Endothelial cell of umbilical vein (primary cell): ENCODE measurements around the gene KCNQ5. TPM values are rescaled to one million over a fixed set of nuclear protein-coding genes. Genes with fewer than 3 reads are reported as not detected.

Experiments
- BruUV-seq: library from RNA; stranded (reverse); fragments of 400-500 nt; replicated peaks from 2 replicates; lab custom pipeline; 2021; lab: Mats Ljungman, UMichigan
- CTCF ChIA-PET: fragments of 300-600, 350-600 bp; sonication (Branson Sonifier 250); formaldehyde crosslinking; loops from one replicate; lab custom pipeline; 2021; ENCODE audit warnings: antibody characterized with exemption, inconsistent platforms; lab: Charles Lee
- POLR2A ChIA-PET: fragments of 300-600, 350-600 bp; sonication (Branson Sonifier 250); formaldehyde crosslinking; loops from one replicate; lab custom pipeline; 2021; ENCODE audit warnings: antibody characterized with exemption, inconsistent platforms; lab: Charles Lee
- DNase-seq: peaks from one replicate; pipeline ENCODE4 v3.0.0-alpha.2; 2011; ENCODE audit warnings: low read depth, low spot score
- FAIRE-seq: peaks from 2 replicates; lab custom pipeline; 2011; peaks lifted over from hg19 to GRCh38; lab: Jason Lieb, UNC
- H2AFZ ChIP-seq: 2 replicates; pipeline ENCODE4 v1.6.0; 2012; ENCODE audit warnings: low read depth, low read length, control low read depth, inconsistent platforms
- H3K27ac ChIP-seq: 2 replicates; pipeline ENCODE4 v1.5.1; 2011; ENCODE audit warnings: low read depth, mild to moderate bottlenecking, control low read depth, low read length, moderate library complexity; ENCODE audit not compliant: insufficient read depth
- H3K27me3 ChIP-seq, 2 experiments: 2 replicates each; pipeline versions ENCODE4 v1.6.0 to v1.6.1; 2011; ENCODE audit warnings: low read length in 2 of 2, mixed read lengths in 1 of 2; ENCODE audit not compliant: control insufficient read depth in 2 of 2, insufficient read depth in 2 of 2
- H3K36me3 ChIP-seq, 2 experiments: 2 replicates in 1 of 2; 3 replicates in 1 of 2; pipeline ENCODE4 v1.5.1; 2011; ENCODE audit warnings: low read length in 2 of 2, mild to moderate bottlenecking in 1 of 2, moderate library complexity in 1 of 2; ENCODE audit not compliant: control insufficient read depth in 2 of 2, insufficient read depth in 2 of 2; ENCODE audit errors: extremely low read depth in 1 of 2
- H3K4me1 ChIP-seq: 3 replicates; pipeline ENCODE4 v1.5.1; 2011; ENCODE audit warnings: mild to moderate bottlenecking, low read length; ENCODE audit not compliant: control insufficient read depth, insufficient read depth; ENCODE audit errors: extremely low read depth
- H3K4me2 ChIP-seq: 2 replicates; pipeline ENCODE4 v1.6.1; 2011; ENCODE audit warnings: low read length, control low read depth, mixed read lengths; ENCODE audit not compliant: insufficient read depth
- H3K4me3 ChIP-seq, 3 experiments: fragments of 200-600 bp in 1 of 3; sonication (generic), shearing (Covaris generic) in 1 of 3; replicated peaks in 1 of 3; 2 replicates each; pipeline ENCODE4 v1.5.1; 2011 to 2016; ENCODE audit warnings: control low read depth in 3 of 3, low read length in 3 of 3, mild to moderate bottlenecking in 2 of 3, inconsistent platforms in 1 of 3, low read depth in 1 of 3, moderate library complexity in 1 of 3; ENCODE audit not compliant: insufficient read depth in 1 of 3
- H3K79me2 ChIP-seq: 2 replicates; pipeline ENCODE4 v1.6.0; 2012; ENCODE audit warnings: low read length, inconsistent platforms; ENCODE audit not compliant: control insufficient read depth, insufficient read depth
- H3K9ac ChIP-seq: replicated peaks from 2 replicates; pipeline ENCODE3; 2011; ENCODE audit warnings: low read length, control low read depth; ENCODE audit not compliant: insufficient read depth; ENCODE audit errors: extremely low read depth
- H3K9me1 ChIP-seq: replicated peaks from 3 replicates; pipeline ENCODE4 v1.6.0; 2011; ENCODE audit warnings: mild to moderate bottlenecking, low read length; ENCODE audit not compliant: control insufficient read depth, insufficient read depth; ENCODE audit errors: extremely low read depth
- H3K9me3 ChIP-seq: replicated peaks from 2 replicates; pipeline ENCODE4 v1.5.1; 2012; ENCODE audit warnings: low read length, inconsistent platforms; ENCODE audit not compliant: control insufficient read depth, insufficient read depth
- H4K20me1 ChIP-seq: replicated peaks from 2 replicates; pipeline ENCODE3; 2011; ENCODE audit warnings: mild to moderate bottlenecking, low read length; ENCODE audit not compliant: control insufficient read depth, insufficient read depth; ENCODE audit errors: extremely low read depth
- CTCF ChIP-seq, 2 donors: IDR thresholded peaks; 1 replicate in 1 of 2; 2 replicates in 1 of 2; pipeline ENCODE4 v1.5.1; 2011; ENCODE audit warnings: low read length in 2 of 2, mild to moderate bottlenecking in 2 of 2, moderate library complexity in 2 of 2, control low read depth in 1 of 2, inconsistent platforms in 1 of 2, low read depth in 1 of 2; ENCODE audit not compliant: insufficient read depth in 1 of 2; ENCODE audit errors: extremely low read depth in 1 of 2
- MYC ChIP-seq: IDR thresholded peaks from one replicate; pipeline ENCODE4 v1.6.1; 2011; ENCODE audit warnings: mild to moderate bottlenecking, low read depth, low read length
- POLR2A ChIP-seq: IDR thresholded peaks from 2 replicates; pipeline ENCODE4 v1.6.1; 2012; ENCODE audit warnings: low read depth, mild to moderate bottlenecking, control low read depth, low read length
- POLR2AphosphoS5 ChIP-seq: IDR thresholded peaks from 2 replicates; pipeline ENCODE4 v1.6.1; 2012; ENCODE audit warnings: low read depth, mild to moderate bottlenecking, control low read depth, low read length, moderate library complexity; ENCODE audit not compliant: insufficient read depth
- dilution Hi-C: fragments of 300-500 bp; cut with MboI; formaldehyde crosslinking; loops from one replicate; pipeline ENCODE4 v1.15.0; 2019; ENCODE audit warnings: low sequenced_read_pairs; ENCODE audit not compliant: extremely low pct_ligation_motif_present
- intact Hi-C: fragments of 100-400 bp; cut with micrococcal nuclease; formaldehyde crosslinking; loops from one replicate; pipeline ENCODE4 v1.10.0; 2022
- polyA plus RNA-seq, 4 experiments: library from polyadenylated mRNA; depleted of rRNA in 3 of 4; stranded (reverse) in 3 of 4; unstranded in 1 of 4; fragments of >200 nt; gene quantifications; 2 replicates each; pipeline versions ENCODE4 v1.2.1 to v1.2.3, GENCODE V29; 2011 to 2012; ENCODE audit warnings: missing spikeins in 1 of 4
- total RNA-seq: library from RNA; stranded (reverse); gene quantifications from 2 replicates; pipeline ENCODE4 v1.2.3, GENCODE V29; 2021

Gene KCNQ5
- total and polyA plus RNA-seq, 2 donors (not counting 3 experiments of a cell fraction or from before 2014, with no cell fraction given), result 0.22 TPM; not detected in 1

DNA sequence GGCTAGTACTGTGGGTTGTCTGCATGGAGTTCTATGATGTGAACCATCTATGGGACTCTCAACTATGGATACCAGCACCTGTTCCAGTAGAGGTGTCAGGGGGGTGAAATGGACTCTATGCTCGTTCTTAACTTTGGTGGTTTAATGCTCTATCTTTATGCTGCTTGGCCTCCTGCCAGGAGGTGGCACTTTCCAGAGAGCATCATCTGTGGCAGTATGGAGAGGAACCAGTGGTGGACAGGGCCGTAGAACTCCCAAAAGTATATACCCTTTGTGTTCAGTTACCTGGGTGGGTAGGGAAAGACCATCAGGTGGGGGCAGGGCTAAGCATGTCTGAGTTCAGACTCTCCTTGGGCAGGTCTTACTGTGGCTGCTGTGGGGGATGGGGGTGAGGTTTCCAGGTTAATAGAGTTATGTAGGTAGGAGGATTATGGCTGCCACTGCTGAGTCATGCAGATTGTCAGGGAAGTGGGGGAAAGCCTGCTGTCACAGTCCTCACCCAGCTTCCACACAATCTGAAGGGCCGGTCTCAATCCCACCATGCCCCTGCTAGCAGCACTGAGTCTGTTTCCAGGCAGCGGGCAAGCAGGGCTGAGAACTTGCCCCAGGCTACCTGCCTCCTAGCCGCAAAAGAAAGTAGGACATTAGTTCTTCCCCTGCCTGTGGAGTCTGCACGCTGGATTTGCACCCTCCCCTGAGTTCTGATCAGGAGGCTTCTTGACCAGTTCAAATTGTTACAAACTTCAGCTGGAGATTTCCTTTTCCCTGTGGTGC, 284.0 kb downstream of the KCNQ5 start:
- H3K27ac ChIP-seq, result no peak overlapping the region
- dilution Hi-C loops, result no loop called here
- no peak overlapping the region for H3K4me2 ChIP-seq
- CTCF ChIA-PET, result no interaction called here
- H3K36me3 ChIP-seq, result no peaks in the 10 kb centered on the region
- no peak for DNase-seq
- peaks cover 0 to 3% of the 10 kb centered on the region in 2 experiments for H3K27me3 ChIP-seq
- FAIRE-seq, result no peak
- no peaks in the 10 kb centered on the region for H4K20me1 ChIP-seq
- no peak overlapping the region for H3K4me3 ChIP-seq
- H3K9ac ChIP-seq, result no peak overlapping the region
- POLR2A ChIA-PET, result no interaction called here
- no peak overlapping the region for H2AFZ ChIP-seq
- H3K79me2 ChIP-seq, result no peaks in the 10 kb centered on the region
- BruUV-seq, result no TSS peak
- H3K9me1 ChIP-seq, result no peaks in the 10 kb centered on the region
- intact Hi-C loops, result no loop called here
- no peaks in the 10 kb centered on the region for H3K9me3 ChIP-seq
- TF ChIP-seq CTCF (IDR thresholded peaks at IDR 0.05; ENCODE audit: extremely low read depth in 1 of 2, insufficient read depth in 1 of 2, low read depth in 1 of 2, low read length in 2 of 2), result no peak
- TF ChIP-seq POLR2AphosphoS5, result no peak
- no peak for TF ChIP-seq MYC
- no peak for TF ChIP-seq POLR2A
- H3K4me1 ChIP-seq, result no peaks in the 10 kb centered on the region
